H9 (cell line): ENCODE data around the gene KIF16B. TPM values are rescaled to one million over a fixed set of nuclear protein-coding genes. Genes with fewer than 3 reads are reported as not detected.

ENCODE experiments used
- DNase-seq: peaks from one replicate; pipeline ENCODE4 v3.0.0-alpha.2; 2017
- H2AFZ ChIP-seq: one replicate; pipeline ENCODE4 v1.6.1; 2013; ENCODE audit warnings: mild to moderate bottlenecking, low read length, control low read depth, moderate library complexity
- H2AK5ac ChIP-seq: 2 replicates; pipeline ENCODE4 v1.6.1; 2013; ENCODE audit warnings: low read length, control low read depth, mixed read lengths; ENCODE audit not compliant: insufficient read length
- H2BK120ac ChIP-seq: one replicate; pipeline ENCODE4 v1.6.1; 2013; ENCODE audit warnings: low read depth, mild to moderate bottlenecking, low read length, control low read depth, inconsistent platforms; ENCODE audit not compliant: poor library complexity, severe bottlenecking
- H2BK12ac ChIP-seq: 2 replicates; pipeline ENCODE4 v1.6.1; 2013; ENCODE audit warnings: low read length, control low read depth, mixed read lengths, low read depth; ENCODE audit not compliant: insufficient read length
- H2BK15ac ChIP-seq: 2 replicates; pipeline ENCODE4 v1.6.1; 2013; ENCODE audit warnings: low read depth, low read length, control low read depth
- H2BK20ac ChIP-seq: one replicate; pipeline ENCODE4 v1.6.1; 2013; ENCODE audit warnings: low read depth, mild to moderate bottlenecking, low read length, control low read depth, inconsistent platforms; ENCODE audit not compliant: poor library complexity, severe bottlenecking
- H2BK5ac ChIP-seq: 2 replicates; pipeline ENCODE4 v1.6.1; 2013; ENCODE audit warnings: low read length, control low read depth, mixed read lengths; ENCODE audit not compliant: insufficient read length
- H3K14ac ChIP-seq: 2 replicates; pipeline ENCODE4 v1.6.1; 2013; ENCODE audit warnings: low read length, control low read depth; ENCODE audit not compliant: insufficient read depth
- H3K18ac ChIP-seq: 2 replicates; pipeline ENCODE4 v1.6.1; 2013; ENCODE audit warnings: low read depth, mild to moderate bottlenecking, mixed read lengths, low read length, control low read depth; ENCODE audit not compliant: insufficient read length
- H3K23ac ChIP-seq: 2 replicates; pipeline ENCODE4 v1.6.1; 2013; ENCODE audit warnings: low read length, control low read depth, mixed read lengths, low read depth; ENCODE audit not compliant: insufficient read length
- H3K23me2 ChIP-seq: 2 replicates; pipeline ENCODE4 v1.6.1; 2013; ENCODE audit warnings: low read depth, mild to moderate bottlenecking, mixed read lengths, low read length, control low read depth; ENCODE audit not compliant: insufficient read length, poor library complexity, severe bottlenecking
- H3K27ac ChIP-seq: 2 replicates; pipeline ENCODE4 v1.5.1; 2013; ENCODE audit warnings: low read length, control low read depth, mixed read lengths, low read depth; ENCODE audit not compliant: insufficient read length
- H3K27me3 ChIP-seq: 2 replicates; pipeline ENCODE4 v1.6.1; 2013; ENCODE audit warnings: low read length, control low read depth, inconsistent platforms; ENCODE audit not compliant: insufficient read depth
- H3K4ac ChIP-seq: 2 replicates; pipeline ENCODE4 v1.6.1; 2013; ENCODE audit warnings: low read depth, mild to moderate bottlenecking, control low read depth, inconsistent platforms, low read length, moderate library complexity
- H3K4me1 ChIP-seq: 2 replicates; pipeline ENCODE4 v1.6.1; 2013; ENCODE audit warnings: low read length, control low read depth, inconsistent platforms; ENCODE audit not compliant: insufficient read depth
- H3K4me2 ChIP-seq: 2 replicates; pipeline ENCODE4 v1.6.1; 2013; ENCODE audit warnings: low read length, control low read depth, mixed read lengths; ENCODE audit not compliant: insufficient read length, insufficient read depth
- H3K56ac ChIP-seq: 2 replicates; pipeline ENCODE4 v1.6.1; 2013; ENCODE audit warnings: low read depth, mild to moderate bottlenecking, mixed read lengths, low read length, control low read depth; ENCODE audit not compliant: insufficient read length
- H3K79me1 ChIP-seq: 2 replicates; pipeline ENCODE4 v1.6.1; 2013; ENCODE audit warnings: low read depth, mild to moderate bottlenecking, moderate library complexity, low read length, control low read depth, inconsistent platforms; ENCODE audit not compliant: insufficient read depth, poor library complexity, severe bottlenecking
- H3K79me2 ChIP-seq: 2 replicates; pipeline ENCODE4 v1.6.1; 2013; ENCODE audit warnings: low read length, control low read depth, inconsistent platforms; ENCODE audit not compliant: insufficient read depth
- H3K9ac ChIP-seq: 2 replicates; pipeline ENCODE4 v1.6.1; 2013; ENCODE audit warnings: low read length, control low read depth, mixed read lengths; ENCODE audit not compliant: insufficient read length; ENCODE audit errors: extremely low read depth
- H3K9me3 ChIP-seq: one replicate; pipeline ENCODE4 v1.6.1; 2013; ENCODE audit warnings: low read depth, low read length, inconsistent platforms; ENCODE audit not compliant: control insufficient read depth
- H3T11ph ChIP-seq: one replicate; pipeline ENCODE4 v1.6.1; 2013; ENCODE audit warnings: mild to moderate bottlenecking, low read length, control low read depth, inconsistent platforms
- H4K20me1 ChIP-seq: one replicate; pipeline ENCODE4 v1.6.1; 2013; ENCODE audit not compliant: control insufficient read depth, insufficient read length, insufficient read depth
- H4K5ac ChIP-seq: 2 replicates; pipeline ENCODE4 v1.6.1; 2013; ENCODE audit warnings: low read depth, mild to moderate bottlenecking, mixed read lengths, low read length, control low read depth; ENCODE audit not compliant: insufficient read length
- H4K8ac ChIP-seq: replicated peaks from 2 replicates; pipeline ENCODE4 v1.6.1; 2013; ENCODE audit warnings: low read length, control low read depth, mixed read lengths, low read depth; ENCODE audit not compliant: insufficient read length
- H4K91ac ChIP-seq: 2 replicates; pipeline ENCODE4 v1.6.1; 2013; ENCODE audit warnings: low read depth, mild to moderate bottlenecking, moderate library complexity, mixed read lengths, low read length, control low read depth; ENCODE audit not compliant: insufficient read length
- H3K27ac Mint-ChIP-seq, 3 experiments: 2 replicates in 2 of 3; 3 replicates in 1 of 3; pipeline ENCODE4 v1.8.0; 2020 to 2021; ENCODE audit warnings: mixed read lengths in 3 of 3, mild to moderate bottlenecking in 1 of 3, moderate library complexity in 1 of 3
- H3K27me3 Mint-ChIP-seq: 2 replicates; pipeline ENCODE4 v1.8.0; 2021; ENCODE audit warnings: low read depth, mild to moderate bottlenecking, moderate library complexity, mixed read lengths
- H3K36me3 Mint-ChIP-seq, 3 experiments: 2 replicates in 2 of 3; 3 replicates in 1 of 3; pipeline ENCODE4 v1.8.0; 2020 to 2021; ENCODE audit warnings: low read depth in 3 of 3, mixed read lengths in 3 of 3; ENCODE audit not compliant: insufficient read depth in 1 of 3
- H3K4me1 Mint-ChIP-seq, 2 experiments: 2 replicates each; pipeline ENCODE4 v1.8.0; 2020; ENCODE audit warnings: mixed read lengths in 2 of 2
- H3K4me3 Mint-ChIP-seq, 2 experiments: 2 replicates in 1 of 2; 3 replicates in 1 of 2; pipeline ENCODE4 v1.8.0; 2020 to 2021; ENCODE audit warnings: mild to moderate bottlenecking in 2 of 2, mixed read lengths in 2 of 2, moderate library complexity in 1 of 2
- H3K9me3 Mint-ChIP-seq, 2 experiments: 2 replicates in 1 of 2; 3 replicates in 1 of 2; pipeline ENCODE4 v1.8.0; 2020; ENCODE audit warnings: mild to moderate bottlenecking in 2 of 2, mixed read lengths in 2 of 2, moderate library complexity in 1 of 2
- WGBS: extraction: QIAGEN DNeasy Blood & Tissue Kit; methylation state at CpG from one replicate; pipeline ENCODE4 v1.1.7; 2013; ENCODE audit warnings: missing lambda C conversion rate, low lambda C conversion rate, mixed read lengths; ENCODE audit not compliant: insufficient read length; ENCODE audit errors: extremely low coverage; 5-methylcytosine and 5-hydroxymethylcytosine counted together
- total RNA-seq: library from RNA; stranded (reverse); gene quantifications from 2 replicates; pipeline ENCODE4 v1.2.1, GENCODE V29; 2021
- TF ChIP-seq, protein P1 (sequence below): fragments of 200-600 bp; sonication (generic); conservative IDR thresholded peaks from 3 replicates; pipeline ENCODE4 v1.8.0; 2021; ENCODE audit warnings: antibody characterized with exemption, mild to moderate bottlenecking

Gene KIF16B
- total RNA-seq, 1 experiment from 2014 or later: 7.4 TPM

DNA sequence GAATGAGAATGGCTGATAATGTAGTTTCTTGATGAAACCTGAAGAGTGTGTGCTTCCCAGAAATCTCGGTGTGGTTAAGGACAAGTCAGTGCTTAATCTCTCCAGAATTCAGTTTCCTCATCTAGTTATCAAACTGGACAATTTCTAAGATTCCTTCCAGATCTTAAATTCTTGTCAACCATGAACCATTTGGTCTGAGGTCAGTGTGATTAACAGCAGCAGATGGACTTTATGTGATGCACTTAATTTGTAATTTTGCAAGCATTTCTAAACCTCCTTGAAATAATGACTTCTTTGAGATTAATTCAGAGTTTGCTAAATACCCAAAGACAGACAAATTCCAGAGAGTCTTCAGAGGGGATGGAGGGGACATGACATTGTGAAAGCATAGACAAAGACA lies 160.3 kb downstream of the KIF16B start:
- Histone ChIP-seq H4K91ac (no peak overlapping the region), H3K14ac (no peak overlapping the region), H3K4me1 (no peaks in the 10 kb centered on the region), H3K23ac (no peak overlapping the region), H3K9me3 (no peaks in the 10 kb centered on the region), H4K5ac (no peak overlapping the region), H3K18ac (no peak overlapping the region), H3K56ac (no peak overlapping the region), H3K23me2 (no peaks in the 10 kb centered on the region), H3K27me3 (no peaks in the 10 kb centered on the region), H2BK5ac (no peak overlapping the region), H3T11ph (no peak overlapping the region), H4K20me1 (no peaks in the 10 kb centered on the region), H4K8ac (no peak overlapping the region), H3K79me1 (no peaks in the 10 kb centered on the region), H2BK20ac (no peak overlapping the region), H3K4ac (no peak overlapping the region), H3K9ac (no peak overlapping the region), H3K27ac (no peak overlapping the region), H3K79me2 (no peaks in the 10 kb centered on the region), H2AK5ac (no peak overlapping the region), H2BK12ac (no peak overlapping the region), H3K4me2 (no peak overlapping the region), H2AFZ (no peak overlapping the region), H2BK15ac (no peak overlapping the region), H2BK120ac (no peak overlapping the region)
- H3K36me3 Mint-ChIP-seq: peaks cover 9 to 14% (median 14%) of the 10 kb centered on the region in 3 experiments; a peak in 6 of 7 replicates
- H3K27ac Mint-ChIP-seq: no peak overlapping the region
- no peak for DNase-seq
- no CpG with 5 or more reads among the region's 1 CpG for WGBS
- H3K9me3 Mint-ChIP-seq: peaks cover 9 to 10% of the 10 kb centered on the region in 2 experiments; a peak in 4 of 5 replicates
- no peaks in the 10 kb centered on the region for H3K27me3 Mint-ChIP-seq
- H3K4me3 Mint-ChIP-seq: no peak overlapping the region
- TF ChIP-seq, protein P1, sequence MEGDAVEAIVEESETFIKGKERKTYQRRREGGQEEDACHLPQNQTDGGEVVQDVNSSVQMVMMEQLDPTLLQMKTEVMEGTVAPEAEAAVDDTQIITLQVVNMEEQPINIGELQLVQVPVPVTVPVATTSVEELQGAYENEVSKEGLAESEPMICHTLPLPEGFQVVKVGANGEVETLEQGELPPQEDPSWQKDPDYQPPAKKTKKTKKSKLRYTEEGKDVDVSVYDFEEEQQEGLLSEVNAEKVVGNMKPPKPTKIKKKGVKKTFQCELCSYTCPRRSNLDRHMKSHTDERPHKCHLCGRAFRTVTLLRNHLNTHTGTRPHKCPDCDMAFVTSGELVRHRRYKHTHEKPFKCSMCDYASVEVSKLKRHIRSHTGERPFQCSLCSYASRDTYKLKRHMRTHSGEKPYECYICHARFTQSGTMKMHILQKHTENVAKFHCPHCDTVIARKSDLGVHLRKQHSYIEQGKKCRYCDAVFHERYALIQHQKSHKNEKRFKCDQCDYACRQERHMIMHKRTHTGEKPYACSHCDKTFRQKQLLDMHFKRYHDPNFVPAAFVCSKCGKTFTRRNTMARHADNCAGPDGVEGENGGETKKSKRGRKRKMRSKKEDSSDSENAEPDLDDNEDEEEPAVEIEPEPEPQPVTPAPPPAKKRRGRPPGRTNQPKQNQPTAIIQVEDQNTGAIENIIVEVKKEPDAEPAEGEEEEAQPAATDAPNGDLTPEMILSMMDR: no peak
- no peaks in the 10 kb centered on the region for H3K4me1 Mint-ChIP-seq
